ENCODE data around the gene ZNF768.
"Not testable (repeated sequence)": the region's sequence is repeated elsewhere in the genome, so short reads cannot be mapped to it uniquely, and the experiment has no call there.

ZNF768 gene

DNA sequence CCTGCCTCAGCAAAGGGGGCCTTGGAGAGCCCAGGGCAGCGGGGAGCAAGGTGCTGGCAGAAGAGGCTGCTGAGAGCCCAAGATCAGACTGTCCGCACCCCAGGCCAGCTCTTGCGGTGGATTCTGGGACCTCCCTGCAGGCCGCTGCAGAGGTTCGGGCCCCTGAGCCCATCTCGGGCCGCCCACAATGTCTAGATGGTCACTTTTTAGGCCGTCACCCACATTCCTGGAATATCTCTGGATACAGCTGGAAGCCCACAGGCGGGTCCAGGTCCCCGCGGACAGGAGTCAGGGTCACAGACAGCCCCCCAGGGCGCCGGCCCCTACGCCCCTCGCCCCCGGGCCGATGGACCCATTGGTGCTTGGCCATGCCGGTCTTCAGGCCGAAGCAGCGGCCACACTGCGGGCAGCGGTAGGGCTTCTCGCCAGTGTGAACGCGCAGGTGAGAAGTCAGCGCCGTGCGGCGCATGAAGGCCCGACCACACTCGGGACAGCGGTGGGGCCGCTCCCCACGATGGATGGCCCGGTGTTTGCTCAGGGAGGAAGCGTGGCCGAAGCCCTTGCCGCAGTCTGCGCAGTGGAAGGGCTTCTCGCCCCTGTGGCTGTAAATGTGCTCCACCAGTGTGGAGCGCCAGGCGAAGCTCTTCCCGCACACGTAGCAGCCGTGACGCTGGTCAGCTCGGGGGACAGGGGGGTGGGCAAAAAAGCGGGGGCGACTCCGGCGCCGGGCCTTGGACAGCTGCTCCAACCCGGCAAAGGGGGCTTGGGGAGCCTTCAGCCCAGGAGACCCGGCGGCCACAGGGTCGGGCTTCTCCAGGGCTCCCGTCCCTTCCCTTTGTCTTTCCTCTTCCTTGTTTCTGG is 6.1 kb upstream of the ZNF768 start:
- DNase-seq = no peak

- no peak for DNase-seq
These were observed 4.0 kb upstream of the ZNF768 start for GRCh38 chr16:30530163-30531037.

DNA sequence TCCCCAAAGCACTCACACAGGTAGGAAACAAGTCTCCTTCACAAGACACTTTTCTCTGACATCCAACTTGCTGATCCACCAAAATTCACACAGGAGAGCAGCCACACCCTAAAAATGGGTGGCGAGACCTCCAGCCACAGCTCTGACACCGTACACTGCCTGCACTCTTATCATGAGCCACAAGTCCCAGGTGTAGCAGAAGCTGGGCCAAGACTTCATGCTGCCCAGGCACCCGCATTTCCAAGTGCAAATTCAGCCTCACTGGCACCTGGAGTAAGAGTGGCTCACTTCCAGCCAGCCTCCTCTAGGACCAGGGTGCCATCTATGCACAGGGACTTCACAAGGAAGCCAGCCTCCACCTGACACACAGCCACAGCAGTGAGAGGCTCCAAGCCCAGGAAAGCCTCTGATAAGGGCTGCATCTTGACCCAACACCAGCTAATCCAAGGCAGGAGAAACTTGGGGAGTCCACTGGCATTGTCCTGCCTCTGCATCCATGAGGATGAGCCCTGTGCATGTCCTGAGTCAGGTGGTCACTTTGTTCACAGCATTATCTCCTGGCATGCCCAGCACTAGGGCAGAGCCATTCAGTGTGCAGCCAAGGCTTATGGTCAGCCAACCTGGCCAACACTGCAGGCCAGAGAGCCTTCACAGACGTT is 2.6 kb upstream of the ZNF768 start:
- no peak for DNase-seq

GRCh38 chr16:30527635-30528178 is 1.3 kb upstream of the ZNF768 start:
- peak; percentile 87 for DNase-seq

DNA sequence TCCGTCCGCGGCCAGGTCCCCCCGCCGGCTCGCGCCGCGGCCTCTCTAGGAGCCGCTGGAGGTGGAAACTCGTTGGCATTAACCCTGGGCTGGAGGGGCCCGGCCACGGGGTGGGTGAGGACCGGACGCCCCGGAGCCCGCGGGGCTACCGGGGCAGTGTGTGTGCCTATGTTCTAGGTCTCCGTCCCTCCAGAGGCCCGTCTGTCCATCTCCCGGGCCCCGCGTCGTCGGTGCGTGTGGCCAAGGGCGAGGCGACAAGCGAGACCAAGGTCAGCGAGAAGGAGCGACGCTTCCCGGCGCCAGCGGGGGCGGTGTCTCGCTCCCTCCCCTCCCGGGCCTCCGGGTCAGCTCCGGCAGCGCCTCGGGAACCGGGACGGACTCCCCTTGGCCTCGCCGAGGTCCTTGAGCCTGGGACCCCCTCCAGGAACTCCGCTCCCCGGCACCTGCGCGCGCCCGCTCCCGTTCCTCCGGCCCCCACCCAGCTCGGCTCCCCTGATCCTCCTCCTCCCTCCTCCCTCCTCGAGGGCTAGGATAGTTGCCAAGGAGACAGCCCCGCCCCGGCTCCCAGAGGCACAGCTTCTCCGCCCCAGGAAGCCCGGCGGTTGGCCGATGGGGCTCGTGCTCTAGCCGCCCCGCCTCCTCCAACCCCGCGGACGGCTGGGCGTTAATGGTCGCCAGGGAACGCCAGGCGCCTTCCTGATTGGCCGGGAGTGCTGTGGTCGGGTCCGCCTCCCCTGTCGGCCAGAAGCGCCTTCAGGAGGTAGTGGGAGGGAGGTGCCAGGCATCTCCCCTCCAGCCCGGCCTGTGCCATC is 663 bp upstream of the ZNF768 start:
- DNase-seq = peak; percentile 100

GRCh38 chr16:30525844-30526136 is 576 bp downstream of the ZNF768 start:
- no peak for DNase-seq

GRCh38 chr16:30524575-30525568 is 1.5 kb downstream of the ZNF768 start:
- no peak for DNase-seq

- peak; percentile 40 for DNase-seq
These were observed 2.4 kb downstream of the ZNF768 start for GRCh38 chr16:30523768-30524574.

GRCh38 chr16:30522702-30523463 is 3.5 kb downstream of the ZNF768 start:
- not testable (repeated sequence) for DNase-seq

GRCh38 chr16:30521873-30522641 is 4.3 kb downstream of the ZNF768 start:
- no peak for DNase-seq

GRCh38 chr16:30521476-30521872 is 4.9 kb downstream of the ZNF768 start:
- no peak for DNase-seq

GRCh38 chr16:30519120-30520049 is 7.0 kb downstream of the ZNF768 start:
- DNase-seq = no peak

- no peak for DNase-seq
These were observed 7.8 kb downstream of the ZNF768 start for GRCh38 chr16:30518552-30518951.

GRCh38 chr16:30515275-30515674 is 11.1 kb downstream of the ZNF768 start:
- no peak for DNase-seq

DNA sequence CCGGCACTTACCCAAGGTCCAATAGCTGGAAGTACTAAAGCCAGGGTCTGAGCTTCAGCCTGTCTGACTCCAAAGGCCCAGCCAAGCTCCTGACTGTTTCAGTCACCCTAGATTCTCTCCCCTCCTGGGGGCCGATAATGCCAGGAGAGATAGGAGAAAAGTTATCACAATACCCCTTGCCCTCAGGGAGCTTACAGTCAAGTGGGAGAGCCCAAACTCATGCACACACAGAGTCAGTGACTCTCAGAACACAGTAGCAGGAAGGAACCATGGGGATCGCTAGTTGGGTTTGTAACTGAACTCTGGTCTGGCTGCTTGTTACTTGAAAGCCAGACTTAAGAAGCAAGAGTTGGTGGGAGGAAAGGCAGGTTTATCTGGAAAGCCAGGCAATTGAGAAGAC is 14.9 kb downstream of the ZNF768 start:
- DNase-seq = no peak

DNA sequence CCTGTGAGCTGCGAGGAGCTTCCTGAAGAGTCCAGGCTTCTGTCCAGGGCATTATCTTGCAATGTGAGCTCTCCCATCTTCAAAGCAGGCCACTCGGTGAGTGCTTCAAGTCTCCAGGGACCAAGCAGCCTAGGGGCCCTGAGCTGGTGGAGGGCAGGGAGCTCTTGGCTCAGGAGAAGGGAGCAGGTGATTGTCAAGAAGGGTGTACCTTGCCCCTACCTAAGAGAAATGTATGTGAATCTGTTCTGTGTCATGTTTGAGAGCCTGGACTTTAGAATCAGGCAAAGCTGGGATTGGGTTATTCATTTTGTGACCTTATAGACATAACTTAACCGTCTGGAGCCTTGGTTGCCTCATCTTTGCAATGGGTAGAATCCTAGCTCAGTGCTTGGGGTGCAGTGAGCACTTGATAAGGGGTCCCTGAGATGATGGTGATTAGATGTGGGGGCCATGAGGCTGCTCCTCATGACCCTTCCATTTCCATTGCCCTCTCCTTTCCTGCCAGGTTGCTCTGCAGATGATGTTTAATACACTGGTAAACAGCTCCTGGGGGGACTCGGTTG is 15.9 kb downstream of the ZNF768 start:
- DNase-seq = no peak
